Measurements from ENCODE around the gene C8A. TPM values are rescaled to one million over a fixed set of nuclear protein-coding genes. Genes with fewer than 3 reads are reported as not detected.
A peak's percentile ranks its signal among the peaks of the same experiment; 100 is the strongest.

C8A gene
- total RNA-seq, 3 donors from 2014 or later (not counting 1 experiment from before 2014, with no cell fraction given), result not detected

DNA sequence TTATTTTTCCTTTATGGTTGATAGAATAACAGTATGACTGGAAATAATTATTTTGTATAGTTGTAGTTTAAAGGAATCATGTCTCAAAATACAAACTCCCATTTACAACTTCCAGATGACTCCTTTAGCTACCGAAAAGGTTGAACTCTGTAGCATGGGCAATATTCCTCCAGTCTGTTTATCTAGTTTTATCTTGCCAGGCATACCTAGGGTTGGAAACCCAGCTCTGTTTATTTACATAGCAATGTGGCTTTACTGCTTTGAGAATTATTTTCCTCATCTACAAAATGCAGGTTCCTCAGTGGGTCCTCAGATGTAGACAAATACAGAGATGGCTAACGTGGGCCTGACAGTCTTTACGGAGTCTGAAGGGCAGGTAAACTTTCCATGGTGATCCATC is 51.1 kb downstream of the C8A start:
- Mint-ChIP-seq H3K4me1 (peaks cover 47 to 56% of the 10 kb centered on the region in 2 donors), H3K27me3 (ENCODE audit: low read depth in 2 of 2) (peaks cover 0 to 3% of the 10 kb centered on the region in 2 donors), H3K4me3 (no peak overlapping the region), H3K9me3 (peaks cover 0 to 3% of the 10 kb centered on the region in 2 donors), H3K27ac (no peak overlapping the region), H3K36me3 (no peaks in the 10 kb centered on the region)
- H3K27ac ChIP-seq (ENCODE audit: low read length), result no peak overlapping the region
- ATAC-seq (no peak), DNase-seq (no peak)
- H3K27me3 ChIP-seq (ENCODE audit: control insufficient read depth, insufficient read depth, low read length), result no peaks in the 10 kb centered on the region
- TF ChIP-seq, protein P1, sequence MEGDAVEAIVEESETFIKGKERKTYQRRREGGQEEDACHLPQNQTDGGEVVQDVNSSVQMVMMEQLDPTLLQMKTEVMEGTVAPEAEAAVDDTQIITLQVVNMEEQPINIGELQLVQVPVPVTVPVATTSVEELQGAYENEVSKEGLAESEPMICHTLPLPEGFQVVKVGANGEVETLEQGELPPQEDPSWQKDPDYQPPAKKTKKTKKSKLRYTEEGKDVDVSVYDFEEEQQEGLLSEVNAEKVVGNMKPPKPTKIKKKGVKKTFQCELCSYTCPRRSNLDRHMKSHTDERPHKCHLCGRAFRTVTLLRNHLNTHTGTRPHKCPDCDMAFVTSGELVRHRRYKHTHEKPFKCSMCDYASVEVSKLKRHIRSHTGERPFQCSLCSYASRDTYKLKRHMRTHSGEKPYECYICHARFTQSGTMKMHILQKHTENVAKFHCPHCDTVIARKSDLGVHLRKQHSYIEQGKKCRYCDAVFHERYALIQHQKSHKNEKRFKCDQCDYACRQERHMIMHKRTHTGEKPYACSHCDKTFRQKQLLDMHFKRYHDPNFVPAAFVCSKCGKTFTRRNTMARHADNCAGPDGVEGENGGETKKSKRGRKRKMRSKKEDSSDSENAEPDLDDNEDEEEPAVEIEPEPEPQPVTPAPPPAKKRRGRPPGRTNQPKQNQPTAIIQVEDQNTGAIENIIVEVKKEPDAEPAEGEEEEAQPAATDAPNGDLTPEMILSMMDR (IDR thresholded peaks at IDR 0.05), result no peak
- no peaks in the 10 kb centered on the region for H3K36me3 ChIP-seq (ENCODE audit: control insufficient read depth, insufficient read depth, low read length)
- H3K4me1 ChIP-seq (ENCODE audit: control insufficient read depth, insufficient read depth, low read length), result peaks cover 24% of the 10 kb centered on the region
- no peaks in the 10 kb centered on the region for H3K9me3 ChIP-seq (ENCODE audit: control insufficient read depth, insufficient read depth, low read length)
- intact Hi-C loops (cut with micrococcal nuclease), result no loop called here
- no peak overlapping the region for H3K4me3 ChIP-seq (ENCODE audit: low read length)
- 83% methylated on average over 3 of the region's 3 CpGs for WGBS (ENCODE audit: insufficient coverage)

DNA sequence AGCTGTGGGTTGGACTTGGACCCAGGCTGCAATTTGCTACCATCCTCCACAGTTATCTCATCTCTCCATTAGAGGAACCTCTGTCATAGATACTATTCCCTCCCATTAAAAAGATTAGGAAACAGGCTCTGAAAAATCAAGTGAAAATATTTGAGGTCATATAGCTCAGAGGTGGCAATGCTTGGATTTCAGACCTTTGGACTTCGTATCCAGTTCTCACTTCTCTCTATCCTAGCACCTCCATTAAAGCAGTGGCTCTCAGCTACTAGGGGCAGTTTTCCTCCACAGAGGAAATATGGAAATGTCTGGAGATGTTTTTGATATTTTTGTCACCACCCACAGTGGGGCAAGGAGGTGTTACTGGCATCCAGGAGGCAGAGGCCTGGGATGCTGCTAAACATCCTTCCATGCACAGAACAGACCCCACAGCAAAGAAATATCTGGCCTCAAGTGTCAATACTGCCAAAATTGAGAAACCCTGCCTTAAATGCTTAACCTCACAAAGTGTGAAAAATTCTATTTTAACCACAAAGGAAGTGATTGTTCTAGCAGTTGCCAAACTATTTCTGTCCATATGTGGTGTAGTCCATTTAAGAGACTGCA is 54.1 kb downstream of the C8A start:
- H3K4me3 Mint-ChIP-seq, result peak overlapping the region; percentile 76
- intact Hi-C loops (cut with micrococcal nuclease), result no loop called here
- no peak overlapping the region for H3K4me3 ChIP-seq (ENCODE audit: low read length)
- H3K36me3 ChIP-seq (ENCODE audit: control insufficient read depth, insufficient read depth, low read length), result no peaks in the 10 kb centered on the region
- H3K27ac ChIP-seq (ENCODE audit: low read length), result peak overlapping the region; percentile 31
- H3K4me1 Mint-ChIP-seq, result peaks cover 47 to 55% of the 10 kb centered on the region in 2 donors
- TF ChIP-seq, protein P1 (IDR thresholded peaks at IDR 0.05), result no peak
- no peaks in the 10 kb centered on the region for H3K27me3 Mint-ChIP-seq (ENCODE audit: low read depth in 2 of 2)
- H3K27ac Mint-ChIP-seq, result peak overlapping the region; percentile 80 to 88
- DNase-seq, result no peak
- no peaks in the 10 kb centered on the region for H3K9me3 ChIP-seq (ENCODE audit: control insufficient read depth, insufficient read depth, low read length)
- WGBS (ENCODE audit: insufficient coverage), result 80% methylated on average over 1 of the region's 1 CpG
- H3K9me3 Mint-ChIP-seq, result peaks cover 0 to 3% of the 10 kb centered on the region in 2 donors
- ATAC-seq, result peak; percentile 50 to 88 (median 66)
- no peaks in the 10 kb centered on the region for H3K27me3 ChIP-seq (ENCODE audit: control insufficient read depth, insufficient read depth, low read length)
- H3K36me3 Mint-ChIP-seq, result no peaks in the 10 kb centered on the region
- H3K4me1 ChIP-seq (ENCODE audit: control insufficient read depth, insufficient read depth, low read length), result peaks cover 30% of the 10 kb centered on the region

DNA sequence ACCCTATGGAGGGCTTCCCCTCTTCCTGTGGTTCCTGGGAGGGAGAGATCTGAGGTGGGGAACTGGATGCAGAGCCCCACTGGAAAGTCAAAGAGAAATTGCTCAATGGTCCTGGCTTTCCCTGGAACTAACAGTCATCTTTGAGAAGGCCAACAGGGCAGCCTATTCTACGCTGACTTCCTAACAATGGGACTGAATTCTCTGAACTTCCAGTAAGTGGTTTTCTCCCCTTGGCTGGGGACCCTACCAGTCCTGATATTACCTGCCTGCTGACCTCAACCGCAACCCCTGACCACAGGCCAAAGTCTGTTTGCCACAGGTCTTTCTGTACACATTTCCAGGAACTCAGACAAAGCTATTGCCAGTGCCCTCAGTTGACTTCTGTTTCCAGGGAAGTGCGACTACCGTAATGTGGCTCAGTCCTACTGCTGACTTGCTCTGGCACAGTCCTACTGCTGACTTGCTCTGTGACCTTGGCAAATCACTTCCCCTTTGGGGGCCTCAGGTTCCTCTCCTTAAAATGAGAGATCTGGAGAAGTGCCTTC is 55.9 kb downstream of the C8A start:
- intact Hi-C loops (cut with micrococcal nuclease), result no loop called here
- Mint-ChIP-seq H3K36me3 (no peaks in the 10 kb centered on the region), H3K27me3 (ENCODE audit: low read depth in 2 of 2) (peaks cover 0 to 1% of the 10 kb centered on the region in 2 donors), H3K4me3 (peak overlapping the region; percentile 76), H3K27ac (peak overlapping the region; percentile 80 to 88), H3K4me1 (peaks cover 47 to 49% of the 10 kb centered on the region in 2 donors), H3K9me3 (peaks cover 0 to 3% of the 10 kb centered on the region in 2 donors)
- Histone ChIP-seq H3K4me3 (ENCODE audit: low read length) (no peak overlapping the region), H3K36me3 (ENCODE audit: control insufficient read depth, insufficient read depth, low read length) (no peaks in the 10 kb centered on the region), H3K4me1 (ENCODE audit: control insufficient read depth, insufficient read depth, low read length) (peaks cover 30% of the 10 kb centered on the region), H3K27me3 (ENCODE audit: control insufficient read depth, insufficient read depth, low read length) (no peaks in the 10 kb centered on the region), H3K9me3 (ENCODE audit: control insufficient read depth, insufficient read depth, low read length) (no peaks in the 10 kb centered on the region), H3K27ac (ENCODE audit: low read length) (no peak overlapping the region)
- no peak for DNase-seq
- TF ChIP-seq, protein P1 (IDR thresholded peaks at IDR 0.05), result no peak
- WGBS (ENCODE audit: insufficient coverage), result 30% methylated on average over 4 of the region's 4 CpGs
- no peak for ATAC-seq
